OCI-LY1 (cell line): ENCODE measurements around the gene PYY.

ENCODE experiments used
- H2AFZ ChIP-seq: fragments of 200-600 bp; sonication (generic), shearing (Covaris generic); 2 replicates; pipeline ENCODE4 v1.6.0; 2014; ENCODE audit warnings: antibody characterized with exemption, mild to moderate bottlenecking, low read length
- H3F3A ChIP-seq: fragments of 200-600 bp; sonication (generic), shearing (Covaris generic); 2 replicates; pipeline ENCODE4 v1.6.0; 2014; ENCODE audit warnings: mild to moderate bottlenecking, antibody characterized with exemption, low read length, moderate library complexity; ENCODE audit not compliant: insufficient read depth
- H3K27ac ChIP-seq: fragments of 200-600 bp; sonication (generic); 2 replicates; pipeline ENCODE4 v1.5.1; 2014; ENCODE audit warnings: low read length, mixed run types, mild to moderate bottlenecking, low read depth; ENCODE audit not compliant: poor library complexity, severe bottlenecking
- H3K27me3 ChIP-seq: fragments of 200-600 bp; sonication (generic); 2 replicates; pipeline ENCODE4 v1.6.0; 2014; ENCODE audit warnings: antibody characterized with exemption, mild to moderate bottlenecking, low read length, moderate library complexity; ENCODE audit not compliant: insufficient read depth
- H3K36me3 ChIP-seq: fragments of 200-600 bp; sonication (generic); 2 replicates; pipeline ENCODE4 v1.6.1; 2014; ENCODE audit warnings: mild to moderate bottlenecking, antibody characterized with exemption, low read length, moderate library complexity, mixed read lengths; ENCODE audit not compliant: insufficient read depth
- H3K4me1 ChIP-seq: fragments of 200-600 bp; sonication (generic); 2 replicates; pipeline ENCODE4 v1.5.1; 2014; ENCODE audit warnings: mild to moderate bottlenecking, low read length, moderate library complexity; ENCODE audit not compliant: insufficient read depth, severe bottlenecking
- H3K4me2 ChIP-seq: fragments of 200-600 bp; sonication (generic), shearing (Covaris generic); 2 replicates; pipeline ENCODE4 v1.6.1; 2014; ENCODE audit warnings: low read length
- H3K4me3 ChIP-seq: fragments of 200-600 bp; sonication (generic); 2 replicates; pipeline ENCODE4 v1.5.1; 2014; ENCODE audit warnings: low read length, low read depth, mild to moderate bottlenecking, mixed read lengths; ENCODE audit not compliant: poor library complexity, severe bottlenecking
- H3K79me2 ChIP-seq: fragments of 200-600 bp; shearing (Covaris generic); 2 replicates; pipeline ENCODE4 v1.6.1; 2016; ENCODE audit warnings: mixed run types, low read length, mixed read lengths; ENCODE audit not compliant: insufficient read depth
- H3K9ac ChIP-seq: fragments of 200-600 bp; sonication (generic), shearing (Covaris generic); 2 replicates; pipeline ENCODE4 v1.6.1; 2014; ENCODE audit warnings: mild to moderate bottlenecking, low read length, mixed read lengths
- H3K9me2 ChIP-seq: fragments of 200-600 bp; sonication (generic), shearing (Covaris generic); 2 replicates; pipeline ENCODE4 v1.6.1; 2014; ENCODE audit warnings: low read depth, mild to moderate bottlenecking, low read length, mixed read lengths
- H3K9me3 ChIP-seq: fragments of 200-600 bp; shearing (Covaris generic); 2 replicates; pipeline ENCODE4 v1.6.1; 2014; ENCODE audit warnings: low read length, mixed read lengths
- H4K20me1 ChIP-seq: fragments of 200-600 bp; sonication (generic), shearing (Covaris generic); 2 replicates; pipeline ENCODE4 v1.6.0; 2016; ENCODE audit warnings: mild to moderate bottlenecking, low read length; ENCODE audit not compliant: insufficient read depth
- EZH2 ChIP-seq: fragments of 200-600 bp; sonication (generic), shearing (Covaris generic); IDR thresholded peaks from 2 replicates; pipeline ENCODE4 v1.8.0; 2017; ENCODE audit warnings: borderline replicate concordance, mixed run types, mild to moderate bottlenecking, antibody characterized with exemption, low read length, moderate library complexity, mixed read lengths
- TF ChIP-seq, protein P1 (sequence below): fragments of 200-600 bp; sonication (generic), shearing (Covaris generic); IDR thresholded peaks from 2 replicates; pipeline ENCODE4 v1.5.1; 2017; ENCODE audit warnings: mild to moderate bottlenecking, antibody characterized with exemption, low read length, moderate library complexity, mixed read lengths

The PYY gene

GRCh38 chr17:43956222-43956621, 2.5 kb upstream of the PYY start:
- Histone ChIP-seq H3K4me3 (no peak overlapping the region), H3K27me3 (no peaks in the 10 kb centered on the region; the same call in 1 of the 2 replicates), H3K27ac (no peak overlapping the region), H3K79me2 (no peaks in the 10 kb centered on the region), H2AFZ (no peak overlapping the region), H3F3A (no peaks in the 10 kb centered on the region), H3K9me3 (no peaks in the 10 kb centered on the region), H3K4me2 (no peak overlapping the region), H4K20me1 (no peaks in the 10 kb centered on the region), H3K9ac (no peak overlapping the region), H3K36me3 (no peaks in the 10 kb centered on the region), H3K4me1 (no peaks in the 10 kb centered on the region), H3K9me2 (no peaks in the 10 kb centered on the region)
- TF ChIP-seq, protein P1, sequence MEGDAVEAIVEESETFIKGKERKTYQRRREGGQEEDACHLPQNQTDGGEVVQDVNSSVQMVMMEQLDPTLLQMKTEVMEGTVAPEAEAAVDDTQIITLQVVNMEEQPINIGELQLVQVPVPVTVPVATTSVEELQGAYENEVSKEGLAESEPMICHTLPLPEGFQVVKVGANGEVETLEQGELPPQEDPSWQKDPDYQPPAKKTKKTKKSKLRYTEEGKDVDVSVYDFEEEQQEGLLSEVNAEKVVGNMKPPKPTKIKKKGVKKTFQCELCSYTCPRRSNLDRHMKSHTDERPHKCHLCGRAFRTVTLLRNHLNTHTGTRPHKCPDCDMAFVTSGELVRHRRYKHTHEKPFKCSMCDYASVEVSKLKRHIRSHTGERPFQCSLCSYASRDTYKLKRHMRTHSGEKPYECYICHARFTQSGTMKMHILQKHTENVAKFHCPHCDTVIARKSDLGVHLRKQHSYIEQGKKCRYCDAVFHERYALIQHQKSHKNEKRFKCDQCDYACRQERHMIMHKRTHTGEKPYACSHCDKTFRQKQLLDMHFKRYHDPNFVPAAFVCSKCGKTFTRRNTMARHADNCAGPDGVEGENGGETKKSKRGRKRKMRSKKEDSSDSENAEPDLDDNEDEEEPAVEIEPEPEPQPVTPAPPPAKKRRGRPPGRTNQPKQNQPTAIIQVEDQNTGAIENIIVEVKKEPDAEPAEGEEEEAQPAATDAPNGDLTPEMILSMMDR: no peak
- no peak for TF ChIP-seq EZH2

DNA sequence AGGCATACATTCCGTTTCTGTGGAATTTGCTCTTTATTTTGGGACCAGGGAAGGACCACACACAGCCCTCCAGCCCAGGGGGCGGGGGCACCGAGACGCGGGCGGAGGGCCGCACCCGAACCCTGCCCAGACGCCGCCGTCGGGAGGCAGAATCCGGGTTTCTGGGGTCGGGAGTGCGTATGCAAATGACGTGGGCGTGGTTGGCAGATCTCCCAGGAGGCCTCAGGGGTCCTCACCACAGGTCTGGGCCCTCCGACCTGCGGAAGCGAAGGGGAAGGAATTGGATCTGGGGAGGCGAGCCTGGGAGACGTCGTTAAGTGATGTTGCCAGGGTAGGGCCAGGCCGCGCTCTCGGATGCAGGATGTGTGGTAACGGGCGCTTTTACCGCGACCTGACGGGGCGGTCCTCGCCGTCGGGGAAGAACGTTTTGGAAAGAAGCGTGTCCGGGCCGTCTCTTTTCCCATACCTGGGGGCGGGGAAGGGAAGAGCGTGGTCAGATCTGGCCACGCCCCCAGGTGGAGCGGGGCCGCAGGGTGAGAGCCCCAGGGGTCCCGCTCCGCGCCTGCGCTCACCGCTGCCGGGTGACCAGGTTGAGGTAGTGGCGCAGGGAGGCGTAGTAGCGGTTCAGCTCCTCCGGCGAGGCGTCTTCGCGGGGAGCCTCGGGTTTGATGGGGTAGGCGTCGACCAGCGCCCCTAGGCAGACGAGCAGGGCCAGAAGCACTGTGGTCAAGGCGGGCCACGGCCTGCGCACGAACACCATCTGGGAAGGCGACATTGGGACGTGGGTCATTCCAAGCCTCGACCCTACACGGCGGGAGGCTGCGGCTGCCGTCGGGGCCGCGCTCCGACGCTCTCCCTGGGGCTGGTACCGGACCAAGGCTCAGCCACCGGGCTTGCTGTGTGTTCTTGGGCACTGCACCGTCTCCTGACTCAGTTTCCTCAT, 745 bp downstream of the PYY start:
- no peak overlapping the region for H3K9ac ChIP-seq
- no peaks in the 10 kb centered on the region for H3K9me2 ChIP-seq
- no peaks in the 10 kb centered on the region for H3F3A ChIP-seq
- no peaks in the 10 kb centered on the region for H4K20me1 ChIP-seq
- no peaks in the 10 kb centered on the region for H3K4me1 ChIP-seq
- no peaks in the 10 kb centered on the region for H3K36me3 ChIP-seq
- no peaks in the 10 kb centered on the region; the same call in 1 of the 2 replicates for H3K27me3 ChIP-seq
- no peak overlapping the region for H3K4me2 ChIP-seq
- no peaks in the 10 kb centered on the region for H3K9me3 ChIP-seq
- H2AFZ ChIP-seq: no peak overlapping the region
- H3K4me3 ChIP-seq: no peak overlapping the region
- H3K79me2 ChIP-seq: no peaks in the 10 kb centered on the region
- TF ChIP-seq EZH2: no peak
- TF ChIP-seq, protein P1: no peak
- H3K27ac ChIP-seq: no peak overlapping the region

DNA sequence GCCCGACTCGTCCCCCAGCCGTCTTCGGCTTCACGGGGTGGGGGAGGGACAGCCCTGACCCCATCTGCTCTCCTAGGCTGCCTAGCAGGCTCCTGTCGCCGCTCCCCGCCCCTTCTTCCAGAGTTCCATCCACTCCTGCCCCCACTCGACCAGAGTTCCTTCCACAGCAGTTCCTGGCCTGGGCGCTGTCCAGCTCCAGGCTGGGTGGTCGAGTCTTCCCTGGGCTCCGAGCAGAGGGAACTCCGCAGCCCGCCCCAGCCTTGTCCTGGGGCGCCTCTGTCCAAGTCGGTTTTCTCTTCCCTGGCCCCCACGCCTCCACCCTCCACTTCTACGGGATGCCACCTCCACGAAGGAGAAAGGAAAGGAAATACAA, 1.4 kb downstream of the PYY start:
- H3K27ac ChIP-seq: no peak overlapping the region
- H3K79me2 ChIP-seq: no peaks in the 10 kb centered on the region
- no peaks in the 10 kb centered on the region for H3F3A ChIP-seq
- H3K36me3 ChIP-seq: no peaks in the 10 kb centered on the region
- TF ChIP-seq EZH2: no peak
- TF ChIP-seq, protein P1: no peak
- no peaks in the 10 kb centered on the region; the same call in 1 of the 2 replicates for H3K27me3 ChIP-seq
- no peak overlapping the region for H3K4me3 ChIP-seq
- no peaks in the 10 kb centered on the region for H4K20me1 ChIP-seq
- no peaks in the 10 kb centered on the region for H3K9me3 ChIP-seq
- H3K9me2 ChIP-seq: no peaks in the 10 kb centered on the region
- H3K4me1 ChIP-seq: no peaks in the 10 kb centered on the region
- H3K4me2 ChIP-seq: no peak overlapping the region
- no peak overlapping the region for H2AFZ ChIP-seq
- H3K9ac ChIP-seq: no peak overlapping the region
